HG02938 (cell line): ENCODE data around the gene MYOCD.

Experiments used
- ATAC-seq: cut with Tn5 transposase; IDR thresholded peaks from one replicate; pipeline ENCODE4 v1.9.1; 2021; ENCODE audit warnings: mild to moderate bottlenecking, moderate library complexity; ENCODE audit not compliant: unreplicated experiment

The MYOCD gene

DNA sequence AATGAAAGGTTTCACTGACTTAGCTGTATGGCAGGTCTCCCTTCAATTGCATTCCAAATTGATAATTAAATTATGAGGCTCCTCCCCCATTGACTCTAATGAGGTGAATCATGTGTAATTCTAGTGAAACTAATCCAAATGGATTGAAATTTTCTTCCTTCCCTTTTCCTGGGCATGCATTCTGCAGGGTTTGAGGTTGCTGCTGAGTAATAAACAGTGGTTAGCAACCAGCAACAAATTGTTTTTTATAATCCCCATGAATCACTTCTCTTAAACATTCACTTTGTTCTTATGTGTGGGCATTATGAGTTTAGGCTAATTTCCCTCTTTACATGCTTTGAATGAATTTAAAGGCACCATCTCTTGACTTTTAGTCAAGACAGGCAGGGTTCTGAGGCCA, 43.4 kb downstream of the MYOCD start:
- no peak for ATAC-seq

DNA sequence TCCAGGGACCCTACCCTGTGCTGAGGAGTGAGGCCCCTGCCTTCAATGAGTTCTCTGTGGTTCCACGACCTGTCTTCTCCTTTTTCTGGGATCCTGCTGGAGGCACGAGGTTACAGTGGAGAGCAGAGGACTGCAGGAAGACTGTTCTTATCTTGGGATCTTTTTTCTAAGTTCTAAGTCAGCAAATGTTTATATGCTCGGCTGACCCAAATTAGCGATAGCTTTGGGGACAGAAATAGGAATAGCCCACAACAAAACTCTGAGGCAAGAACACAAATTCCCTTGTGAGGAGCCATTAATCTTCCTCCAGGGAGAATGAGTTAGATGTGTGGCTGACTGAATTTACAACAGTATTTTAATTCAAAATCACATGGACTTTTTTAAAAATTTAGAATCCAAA, 46.7 kb downstream of the MYOCD start:
- no peak for ATAC-seq

- no peak for ATAC-seq
These were observed 47.3 kb downstream of the MYOCD start for GRCh38 chr17:12712941-12713340.

GRCh38 chr17:12719948-12720347, 54.3 kb downstream of the MYOCD start:
- no peak for ATAC-seq

DNA sequence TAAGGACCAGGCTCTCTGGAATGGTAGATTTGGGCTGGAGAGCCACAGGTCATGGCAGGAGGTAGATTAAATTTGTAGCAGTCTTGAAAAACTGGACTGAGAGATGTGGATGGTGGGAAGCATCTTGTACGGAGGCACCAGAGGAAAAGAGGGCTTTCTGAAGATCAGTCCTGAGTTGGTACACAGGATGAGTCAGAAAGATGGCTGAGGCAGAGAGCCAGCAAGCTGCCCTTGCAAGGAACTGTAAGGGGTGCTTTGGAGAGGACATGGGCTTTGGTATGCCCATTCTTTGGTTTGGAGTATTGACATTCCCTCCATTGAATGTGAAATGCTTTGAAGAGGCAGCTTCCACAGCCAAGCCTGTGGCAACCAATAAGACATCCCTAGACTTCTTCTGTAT, 55.9 kb downstream of the MYOCD start:
- no peak for ATAC-seq

DNA sequence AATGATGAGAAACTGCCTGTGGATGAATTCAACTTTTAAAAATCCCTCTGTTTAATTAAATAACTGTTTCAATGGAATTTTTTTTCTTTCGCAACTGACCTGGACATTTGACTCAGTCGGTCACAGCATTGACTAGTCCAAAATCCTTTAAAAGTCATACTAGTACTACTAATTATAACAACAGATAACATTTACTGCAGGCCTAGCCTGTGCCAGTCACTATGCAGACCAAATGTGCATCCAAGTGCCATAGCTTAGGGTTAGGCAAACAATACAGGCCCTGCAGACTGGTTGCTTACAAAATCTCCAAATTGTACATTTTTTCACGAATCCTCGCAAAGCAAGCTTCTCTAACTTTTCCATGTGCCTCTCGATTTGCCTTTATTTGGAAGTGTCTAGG, 56.6 kb downstream of the MYOCD start:
- ATAC-seq, result no peak

DNA sequence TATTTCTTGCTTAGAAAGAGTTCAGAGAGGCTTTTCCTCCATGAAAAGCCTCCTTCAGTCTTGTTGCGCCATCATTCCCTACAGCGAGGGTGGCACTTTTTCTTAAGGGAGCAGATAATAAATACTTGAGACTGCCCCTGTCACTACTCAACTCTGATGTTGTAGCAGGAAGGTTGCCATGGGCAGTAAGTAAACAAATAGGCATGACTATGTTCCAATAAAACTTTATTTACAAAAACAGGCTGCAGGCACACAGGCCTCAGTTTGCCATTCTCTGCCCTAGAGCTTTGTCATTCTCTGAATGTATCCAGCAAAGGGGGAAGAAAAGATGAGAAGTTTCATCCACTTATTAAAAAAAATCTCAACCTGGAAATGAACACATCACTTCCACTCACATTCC, 60.4 kb downstream of the MYOCD start:
- ATAC-seq, result no peak

GRCh38 chr17:12727076-12727760, 61.5 kb downstream of the MYOCD start:
- ATAC-seq, result no peak

GRCh38 chr17:12727881-12728280, 62.2 kb downstream of the MYOCD start:
- ATAC-seq, result no peak

DNA sequence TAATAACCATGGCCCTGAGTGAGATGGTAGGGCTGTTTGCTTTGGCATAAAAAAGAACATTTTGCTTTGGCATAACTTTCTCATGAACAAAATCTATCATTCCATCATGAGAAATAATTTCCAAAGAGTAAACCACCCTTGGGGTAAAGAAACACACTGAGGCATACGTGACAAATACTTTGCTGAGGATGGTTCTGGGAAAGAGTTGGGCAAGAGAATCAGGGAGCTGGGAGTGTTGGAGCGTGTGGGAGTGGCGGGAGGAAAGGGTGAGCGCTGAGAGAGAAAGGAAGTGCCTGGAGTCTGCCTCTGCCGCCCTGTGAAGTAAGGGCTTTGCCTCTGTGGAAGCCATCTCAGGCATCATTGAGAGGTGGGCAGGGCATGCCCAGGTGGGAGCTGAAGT, 63.4 kb downstream of the MYOCD start:
- ATAC-seq, result no peak

DNA sequence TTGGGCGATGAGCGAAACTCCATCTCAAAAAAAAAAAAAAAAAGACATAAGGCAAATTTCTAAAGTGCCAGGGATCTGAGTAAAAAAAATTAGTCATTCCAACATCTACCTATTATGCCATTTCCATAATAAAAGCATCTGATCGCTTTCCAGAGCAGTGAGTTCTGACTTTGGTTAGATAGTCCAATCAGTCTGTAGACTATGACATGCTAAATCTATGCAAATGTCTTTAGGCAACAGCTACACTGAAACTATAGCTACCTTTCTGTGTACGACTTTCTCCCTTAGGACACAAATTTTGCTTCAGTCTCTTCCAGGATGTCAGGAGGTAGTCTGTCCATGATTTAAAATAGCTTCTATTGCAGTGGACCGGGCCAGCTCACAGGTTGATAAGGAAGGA, 64.7 kb downstream of the MYOCD start:
- no peak for ATAC-seq

DNA sequence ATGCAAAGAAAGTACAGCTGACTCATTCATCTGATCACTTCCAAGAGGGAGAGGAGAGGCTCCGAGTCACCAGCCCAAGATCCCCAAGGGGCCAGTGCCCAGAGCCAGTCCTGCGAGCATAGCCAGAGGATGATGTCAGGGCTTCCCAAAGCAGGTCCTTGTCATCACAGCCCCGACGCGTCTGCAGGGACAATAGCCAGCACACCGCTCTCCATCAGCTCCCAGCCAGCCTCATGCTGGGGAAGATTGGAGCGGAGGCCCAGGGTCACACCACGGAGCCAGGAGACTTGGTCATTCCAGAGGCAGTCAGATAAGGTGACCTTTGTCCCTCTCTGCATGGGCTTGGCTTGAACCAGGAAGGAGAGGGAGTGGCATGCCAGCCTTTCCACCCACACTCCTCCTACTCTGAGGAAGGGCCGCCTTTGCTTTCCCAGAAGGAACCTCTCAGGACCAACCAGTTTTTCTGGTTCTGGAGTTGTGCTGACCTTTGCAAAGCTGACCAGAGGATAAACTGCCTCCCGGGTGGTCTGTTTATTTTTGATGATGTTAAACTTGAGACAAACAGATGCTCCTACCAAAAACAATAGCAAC, 65.3 kb downstream of the MYOCD start:
- ATAC-seq, result no peak

DNA sequence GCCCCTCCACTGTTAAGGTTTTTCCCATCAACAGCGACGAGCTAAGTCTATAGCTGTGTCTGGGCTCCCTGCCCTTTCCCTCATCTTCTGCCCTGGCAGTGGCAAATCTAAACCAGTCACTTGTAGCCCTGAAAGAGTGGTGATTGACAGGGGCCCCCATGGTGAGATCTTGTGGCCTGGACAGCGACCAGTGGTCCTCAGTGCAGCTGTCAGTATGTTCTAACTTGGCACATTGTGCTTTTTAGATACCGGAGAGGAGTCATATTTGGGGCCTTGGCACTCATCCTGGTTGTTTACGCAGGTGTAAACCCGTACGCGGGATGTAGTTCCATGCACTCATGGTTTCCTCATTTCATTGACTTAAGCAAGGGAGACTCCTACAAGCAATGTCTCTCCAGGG, 66.1 kb downstream of the MYOCD start:
- ATAC-seq, result no peak

- no peak for ATAC-seq
These were observed 66.7 kb downstream of the MYOCD start for GRCh38 chr17:12732366-12732765.

- no peak for ATAC-seq
These were observed 69.2 kb downstream of the MYOCD start for GRCh38 chr17:12734926-12735325.

GRCh38 chr17:12735517-12735916, 69.8 kb downstream of the MYOCD start:
- ATAC-seq, result no peak

DNA sequence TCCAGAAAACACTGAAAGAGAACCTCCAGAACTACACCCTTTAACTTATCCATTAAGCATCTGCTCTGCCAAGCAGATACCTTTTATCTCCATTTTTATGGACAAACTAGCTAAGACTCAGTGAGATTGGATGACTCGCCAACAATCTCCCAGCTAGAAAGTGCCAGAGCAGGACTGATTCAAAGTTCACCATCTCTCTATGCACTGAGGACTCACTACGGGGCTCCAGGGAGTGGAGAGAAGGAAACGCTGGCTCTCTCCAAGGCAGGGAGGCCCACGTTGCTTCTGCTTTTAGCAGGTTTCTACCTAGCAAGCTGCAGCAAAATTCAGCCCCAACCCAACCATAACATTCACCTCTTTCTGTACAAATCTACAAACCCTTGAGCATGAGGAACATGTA, 70.8 kb downstream of the MYOCD start:
- ATAC-seq, result no peak

DNA sequence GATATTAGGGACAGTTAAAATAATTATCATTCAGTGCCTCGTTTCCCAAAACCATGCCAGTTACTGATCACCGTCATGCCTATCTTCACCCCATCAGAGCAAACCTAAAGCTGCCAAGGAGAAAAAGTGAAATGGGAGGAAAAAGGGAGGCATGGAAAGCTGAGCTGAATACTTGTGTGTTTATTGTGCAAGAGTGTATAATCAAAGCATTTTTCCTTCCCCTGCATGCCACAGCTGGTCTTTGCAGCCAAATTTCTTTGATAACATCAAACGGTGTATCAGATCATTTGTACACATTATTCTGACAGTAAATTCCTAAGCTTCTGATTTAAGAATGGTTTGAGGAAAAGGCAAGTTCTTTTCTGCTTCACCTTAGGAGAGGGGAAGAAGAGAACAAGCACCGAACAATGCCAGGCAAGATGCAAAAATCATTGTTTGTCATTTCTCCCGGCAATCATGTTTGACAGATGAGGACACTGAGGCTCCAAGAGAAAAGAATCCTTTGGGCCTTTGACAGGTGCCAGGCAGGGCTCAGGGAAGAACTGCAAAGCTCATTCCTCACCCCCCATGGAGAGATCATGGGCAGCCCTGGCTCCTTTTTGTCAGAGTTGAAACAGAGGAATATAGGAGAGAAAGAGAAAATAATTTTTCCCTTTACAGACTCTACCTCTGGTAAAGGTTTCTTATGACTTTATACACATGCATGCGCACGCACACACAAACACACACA, 72.2 kb downstream of the MYOCD start:
- ATAC-seq, result no peak

DNA sequence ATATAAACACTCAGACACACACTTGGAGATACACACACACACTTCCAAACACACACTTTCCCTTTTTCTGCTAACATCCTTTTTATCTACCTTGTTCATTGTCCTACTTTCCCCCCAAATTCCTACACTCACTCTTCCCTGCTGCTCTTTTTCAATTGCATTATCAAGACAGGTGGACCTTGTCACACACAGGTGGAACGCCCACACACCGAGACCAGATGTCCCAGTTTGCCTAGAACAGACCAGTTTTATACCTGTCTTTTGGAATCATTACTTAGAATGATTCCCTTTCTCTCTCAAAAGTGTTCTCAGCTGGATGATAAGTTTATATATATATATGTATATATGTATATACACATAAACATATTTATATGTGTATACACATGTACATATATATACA, 72.9 kb downstream of the MYOCD start:
- no peak for ATAC-seq

GRCh38 chr17:12739500-12739899, 73.8 kb downstream of the MYOCD start:
- ATAC-seq, result no peak

DNA sequence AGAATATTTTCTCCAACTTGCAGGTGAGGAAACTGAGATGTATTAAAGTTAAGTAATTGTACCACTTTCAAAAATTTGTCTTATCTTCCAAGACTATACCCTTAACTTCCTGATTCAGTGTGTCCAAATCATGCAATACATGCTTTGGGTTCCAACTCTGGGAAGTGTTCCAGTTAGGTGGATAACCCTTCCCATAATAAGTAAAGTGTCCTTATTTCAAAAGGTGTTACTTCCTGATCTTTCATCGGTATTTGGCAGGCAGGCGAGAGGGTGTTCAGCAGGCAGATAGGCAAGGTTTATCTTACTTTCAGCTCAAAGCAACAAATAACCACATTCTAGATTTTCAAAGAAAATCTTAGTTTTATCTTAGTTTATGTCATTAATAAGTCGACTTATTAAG, 77.4 kb downstream of the MYOCD start:
- no peak for ATAC-seq

GRCh38 chr17:12744298-12744697, 78.6 kb downstream of the MYOCD start:
- no peak for ATAC-seq
